GM06990 (cell line): ENCODE results near the gene PLSCR3.

Experiments
- DNase-seq: peaks from one replicate; pipeline ENCODE4 v3.0.0-alpha.2; 2011; ENCODE audit not compliant: insufficient read length; ENCODE audit errors: extremely low read depth
- H3K27me3 ChIP-seq: replicated peaks from 2 replicates; pipeline ENCODE4 v1.6.0; 2011; ENCODE audit warnings: low read length; ENCODE audit not compliant: control insufficient read depth, insufficient read depth
- H3K36me3 ChIP-seq: 2 replicates; pipeline ENCODE4 v1.5.1; 2011; ENCODE audit warnings: low read length; ENCODE audit not compliant: control insufficient read depth, insufficient read depth
- H3K4me3 ChIP-seq: replicated peaks from 2 replicates; pipeline ENCODE4 v1.5.1; 2011; ENCODE audit warnings: low read depth, mild to moderate bottlenecking, control low read depth, low read length
- CTCF ChIP-seq: IDR thresholded peaks from 2 replicates; pipeline ENCODE4 v1.5.1; 2011; ENCODE audit warnings: low read length, control low read depth, mild to moderate bottlenecking, inconsistent platforms; ENCODE audit not compliant: insufficient read depth, poor library complexity, severe bottlenecking

The PLSCR3 gene

GRCh38 chr17:7423679-7424078, 29.4 kb upstream of the PLSCR3 start:
- no peak for TF ChIP-seq CTCF
- Histone ChIP-seq H3K36me3 (no peaks in the 10 kb centered on the region), H3K27me3 (no peaks in the 10 kb centered on the region; the same call in 1 of the 2 replicates), H3K4me3 (no peak overlapping the region)
- DNase-seq, result no peak

GRCh38 chr17:7421186-7421585, 26.9 kb upstream of the PLSCR3 start:
- Histone ChIP-seq H3K27me3 (no peaks in the 10 kb centered on the region; the same call in 1 of the 2 replicates), H3K4me3 (no peak overlapping the region), H3K36me3 (no peaks in the 10 kb centered on the region)
- no peak for TF ChIP-seq CTCF
- DNase-seq, result no peak

GRCh38 chr17:7419819-7420610, 25.7 kb upstream of the PLSCR3 start, which contains the start of gene SPEM1:
SPEM1 (plus strand) TSS chr17:7420324; CDS start chr17:7420385, 61 bp downstream.
- Histone ChIP-seq H3K36me3 (no peaks in the 10 kb centered on the region), H3K4me3 (no peak within 1 kb of the TSS), H3K27me3 (peaks cover 2% of the 10 kb centered on the region; the same call in 1 of the 2 replicates)
- TF ChIP-seq CTCF, result no peak
- no peak for DNase-seq

- Histone ChIP-seq H3K36me3 (no peaks in the 10 kb centered on the region), H3K27me3 (peaks cover 2% of the 10 kb centered on the region; the same call in 1 of the 2 replicates), H3K4me3 (no peak overlapping the region)
- no peak for DNase-seq
- no peak for TF ChIP-seq CTCF
These were observed 24.3 kb upstream of the PLSCR3 start for GRCh38 chr17:7418472-7419152.

- Histone ChIP-seq H3K27me3 (peaks cover 2% of the 10 kb centered on the region; the same call in 1 of the 2 replicates), H3K4me3 (no peak overlapping the region), H3K36me3 (no peaks in the 10 kb centered on the region)
- no peak for TF ChIP-seq CTCF
- no peak for DNase-seq
These were observed 22.8 kb upstream of the PLSCR3 start for GRCh38 chr17:7417056-7417655.
